Activated T-helper 1 cell treated with Interleukin-2 at 50 U/mL for 16 hours (primary cell): ENCODE results near the gene PCDHA11.
"Not testable (repeated sequence)": the region's sequence is repeated elsewhere in the genome, so short reads cannot be mapped to it uniquely, and the experiment has no call there.

ENCODE experiments used
- DNase-seq: peaks from one replicate; pipeline ENCODE4 v3.0.0-alpha.2; 2020; ENCODE audit warnings: low read depth

Gene PCDHA11, protein sequence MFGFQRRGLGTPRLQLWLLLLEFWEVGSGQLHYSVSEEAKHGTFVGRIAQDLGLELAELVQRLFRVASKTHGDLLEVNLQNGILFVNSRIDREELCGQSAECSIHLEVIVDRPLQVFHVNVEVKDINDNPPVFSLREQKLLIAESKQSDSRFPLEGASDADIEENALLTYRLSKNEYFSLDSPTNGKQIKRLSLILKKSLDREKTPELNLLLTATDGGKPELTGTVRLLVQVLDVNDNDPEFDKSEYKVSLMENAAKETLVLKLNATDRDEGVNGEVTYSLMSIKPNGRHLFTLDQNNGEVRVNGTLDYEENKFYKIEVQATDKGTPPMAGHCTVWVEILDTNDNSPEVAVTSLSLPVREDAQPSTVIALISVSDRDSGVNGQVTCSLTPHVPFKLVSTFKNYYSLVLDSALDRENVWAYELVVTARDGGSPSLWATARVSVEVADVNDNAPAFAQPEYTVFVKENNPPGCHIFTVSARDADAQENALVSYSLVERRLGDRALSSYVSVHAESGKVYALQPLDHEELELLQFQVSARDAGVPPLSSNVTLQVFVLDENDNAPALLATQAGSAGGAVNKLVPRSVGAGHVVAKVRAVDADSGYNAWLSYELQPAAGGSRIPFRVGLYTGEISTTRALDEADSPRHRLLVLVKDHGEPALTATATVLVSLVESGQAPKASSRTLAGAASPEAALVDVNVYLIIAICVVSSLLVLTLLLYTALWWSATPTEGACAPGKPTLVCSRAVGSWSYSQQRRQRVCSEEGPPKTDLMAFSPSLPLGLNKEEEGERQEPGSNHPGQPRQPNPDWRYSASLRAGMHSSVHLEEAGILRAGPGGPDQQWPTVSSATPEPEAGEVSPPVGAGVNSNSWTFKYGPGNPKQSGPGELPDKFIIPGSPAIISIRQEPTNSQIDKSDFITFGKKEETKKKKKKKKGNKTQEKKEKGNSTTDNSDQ

DNA sequence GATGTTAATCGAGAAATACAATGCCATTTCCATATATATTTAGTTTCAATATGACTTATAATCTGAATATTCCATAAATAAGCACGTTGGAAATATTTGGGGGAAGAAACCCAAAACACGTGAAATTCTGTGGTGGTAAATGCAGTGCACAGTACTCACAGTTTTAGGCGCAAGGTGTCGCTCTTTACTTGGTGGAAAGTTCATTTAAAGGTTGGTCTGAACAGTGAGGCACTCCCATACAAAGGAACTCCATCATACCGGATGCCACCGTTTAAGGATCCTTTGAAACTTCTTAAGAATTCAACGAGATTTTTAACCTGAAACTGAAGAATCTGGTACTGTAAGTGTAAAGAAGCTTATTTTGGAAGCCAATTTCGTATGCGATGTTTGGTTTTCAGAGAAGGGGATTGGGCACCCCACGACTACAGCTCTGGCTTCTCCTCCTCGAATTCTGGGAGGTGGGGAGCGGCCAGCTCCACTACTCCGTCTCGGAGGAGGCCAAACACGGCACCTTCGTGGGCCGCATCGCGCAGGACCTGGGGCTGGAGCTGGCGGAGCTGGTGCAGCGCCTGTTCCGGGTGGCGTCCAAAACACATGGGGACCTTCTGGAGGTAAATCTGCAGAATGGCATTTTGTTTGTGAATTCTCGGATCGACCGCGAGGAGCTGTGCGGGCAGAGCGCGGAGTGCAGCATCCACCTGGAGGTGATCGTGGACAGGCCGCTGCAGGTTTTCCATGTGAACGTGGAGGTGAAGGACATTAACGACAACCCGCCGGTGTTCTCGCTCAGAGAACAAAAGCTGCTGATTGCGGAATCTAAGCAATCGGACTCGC, at the start of gene PCDHA11:
PCDHA11 (plus strand) TSS at position 237 of the 834 bp plus-strand sequence; CDS start at position 384, 147 bp downstream.
- DNase-seq: no peak

GRCh38 chr5:140821375-140822280, 47.1 kb upstream of the PCDHA11 start, which contains the start of gene PCDHA5:
Gene PCDHA5 (plus strand): TSS chr5:140821613.
- DNase-seq: no peak

GRCh38 chr5:140822281-140822629, 46.5 kb upstream of the PCDHA11 start:
- DNase-seq: no peak

DNA sequence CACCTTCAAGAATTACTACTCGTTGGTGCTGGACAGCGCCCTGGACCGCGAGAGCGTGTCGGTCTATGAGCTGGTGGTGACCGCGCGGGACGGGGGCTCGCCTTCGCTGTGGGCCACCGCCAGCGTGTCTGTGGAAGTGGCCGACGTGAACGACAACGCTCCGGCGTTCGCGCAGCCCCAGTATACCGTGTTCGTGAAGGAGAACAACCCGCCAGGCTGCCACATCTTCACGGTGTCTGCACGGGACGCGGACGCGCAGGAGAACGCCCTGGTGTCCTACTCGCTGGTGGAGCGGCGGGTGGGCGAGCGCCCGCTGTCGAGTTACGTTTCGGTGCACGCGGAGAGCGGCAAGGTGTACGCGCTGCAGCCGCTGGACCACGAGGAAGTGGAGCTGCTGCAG, 45.8 kb upstream of the PCDHA11 start:
- not testable (repeated sequence) for DNase-seq

DNA sequence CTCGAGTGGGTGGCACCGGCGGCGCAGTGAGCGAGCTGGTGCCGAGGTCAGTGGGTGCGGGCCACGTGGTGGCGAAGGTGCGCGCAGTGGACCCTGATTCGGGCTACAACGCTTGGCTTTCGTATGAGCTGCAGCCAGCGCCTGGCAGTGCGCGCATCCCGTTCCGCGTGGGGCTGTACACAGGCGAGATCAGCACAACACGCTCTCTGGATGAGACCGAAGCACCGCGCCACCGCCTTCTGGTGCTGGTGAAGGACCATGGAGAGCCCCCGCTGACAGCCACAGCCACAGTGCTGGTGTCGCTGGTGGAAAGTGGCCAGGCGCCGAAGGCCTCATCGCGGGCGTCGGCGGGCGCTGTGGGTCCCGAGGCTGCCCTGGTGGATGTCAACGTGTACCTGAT, 45.3 kb upstream of the PCDHA11 start:
- DNase-seq: no peak

DNA sequence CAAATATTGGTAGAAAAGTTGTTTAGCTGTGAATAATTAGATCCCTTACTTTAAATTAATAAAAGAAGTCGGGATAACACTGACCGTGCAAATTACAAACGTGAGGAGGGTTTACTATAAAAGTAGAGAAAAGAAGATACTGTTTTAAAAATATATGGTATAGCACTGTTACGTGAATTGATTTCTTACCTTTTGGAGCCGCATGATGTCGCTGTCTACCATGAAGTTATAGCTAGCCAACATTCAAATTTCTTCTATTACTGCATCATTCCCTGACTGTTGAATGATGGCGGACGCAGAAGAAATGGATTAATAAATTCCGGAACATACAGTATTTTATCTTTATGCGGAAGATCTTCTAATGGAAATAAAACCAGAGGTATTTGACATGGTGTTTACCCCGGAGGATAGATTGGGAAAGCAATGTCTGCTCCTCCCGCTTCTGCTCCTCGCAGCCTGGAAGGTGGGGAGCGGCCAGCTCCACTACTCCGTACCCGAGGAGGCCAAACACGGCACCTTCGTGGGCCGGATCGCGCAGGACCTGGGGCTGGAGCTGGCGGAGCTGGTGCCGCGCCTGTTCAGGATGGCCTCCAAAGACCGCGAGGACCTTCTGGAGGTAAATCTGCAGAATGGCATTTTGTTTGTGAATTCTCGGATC, 40.9 kb upstream of the PCDHA11 start, which contains the start of gene PCDHA6:
PCDHA6 (plus strand) TSS at position 257 of the 658 bp plus-strand sequence; CDS start at position 389, 132 bp downstream.
- DNase-seq: no peak

DNA sequence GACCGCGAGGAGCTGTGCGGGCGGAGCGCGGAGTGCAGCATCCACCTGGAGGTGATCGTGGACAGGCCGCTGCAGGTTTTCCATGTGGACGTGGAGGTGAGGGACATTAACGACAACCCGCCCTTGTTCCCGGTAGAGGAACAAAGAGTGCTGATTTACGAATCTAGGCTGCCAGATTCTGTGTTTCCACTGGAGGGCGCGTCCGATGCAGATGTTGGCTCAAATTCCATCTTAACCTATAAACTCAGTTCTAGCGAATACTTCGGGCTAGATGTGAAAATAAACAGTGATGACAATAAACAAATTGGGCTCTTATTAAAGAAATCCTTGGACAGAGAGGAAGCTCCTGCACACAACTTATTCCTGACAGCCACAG, 40.4 kb upstream of the PCDHA11 start:
- no peak for DNase-seq

GRCh38 chr5:140829511-140830501, 39.0 kb upstream of the PCDHA11 start:
- not testable (repeated sequence) for DNase-seq

DNA sequence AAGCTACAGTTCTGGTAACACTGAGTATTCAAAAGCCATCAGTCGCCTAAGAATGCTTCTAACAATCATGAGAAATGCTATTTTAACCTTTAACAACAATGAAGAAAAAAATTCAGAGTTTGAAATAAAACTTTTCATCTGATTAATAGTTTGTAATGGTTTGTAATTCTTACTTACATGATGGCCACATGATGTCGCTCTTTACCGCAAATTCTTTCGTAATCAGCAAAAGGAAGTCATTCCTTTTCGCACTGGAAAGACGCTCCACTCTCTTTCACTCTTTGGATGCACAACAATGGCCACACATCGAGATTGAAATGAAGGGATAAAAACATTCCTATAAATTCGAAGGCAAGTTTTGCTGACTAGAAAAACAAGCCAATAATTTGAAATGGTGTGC, 34.8 kb upstream of the PCDHA11 start, which contains the start of gene PCDHA7:
PCDHA7 (plus strand) TSS at position 277 of the 400 bp plus-strand sequence; CDS start at position 392, 115 bp downstream.
- no peak for DNase-seq

GRCh38 chr5:140834439-140835008, 34.2 kb upstream of the PCDHA11 start:
- not testable (repeated sequence) for DNase-seq

DNA sequence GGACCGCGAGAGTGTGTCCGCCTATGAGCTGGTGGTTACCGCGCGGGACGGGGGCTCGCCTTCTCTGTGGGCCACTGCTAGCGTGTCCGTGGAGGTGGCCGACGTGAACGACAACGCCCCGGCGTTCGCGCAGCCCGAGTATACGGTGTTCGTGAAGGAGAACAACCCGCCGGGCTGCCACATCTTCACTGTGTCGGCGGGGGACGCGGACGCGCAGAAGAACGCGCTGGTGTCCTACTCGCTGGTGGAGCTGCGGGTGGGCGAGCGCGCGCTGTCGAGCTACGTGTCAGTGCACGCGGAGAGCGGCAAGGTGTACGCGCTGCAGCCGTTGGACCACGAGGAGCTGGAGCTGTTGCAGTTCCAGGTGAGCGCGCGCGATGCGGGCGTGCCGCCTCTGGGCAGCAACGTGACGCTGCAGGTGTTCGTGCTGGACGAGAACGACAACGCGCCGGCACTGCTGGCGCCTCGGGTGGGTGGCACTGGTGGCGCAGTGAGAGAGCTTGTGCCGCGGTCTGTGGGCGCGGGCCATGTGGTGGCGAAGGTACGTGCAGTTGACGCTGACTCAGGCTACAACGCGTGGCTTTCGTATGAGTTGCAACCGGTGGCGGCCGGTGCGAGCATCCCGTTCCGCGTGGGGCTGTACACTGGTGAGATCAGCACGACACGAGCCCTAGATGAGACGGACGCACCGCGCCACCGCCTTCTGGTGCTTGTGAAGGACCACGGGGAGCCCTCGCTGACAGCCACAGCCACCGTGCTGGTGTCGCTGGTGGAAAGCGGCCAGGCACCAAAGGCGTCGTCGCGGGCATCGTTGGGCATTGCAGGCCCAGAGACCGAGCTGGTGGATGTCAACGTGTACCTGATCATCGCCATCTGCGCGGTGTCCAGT, 32.9 kb upstream of the PCDHA11 start:
- no peak for DNase-seq

DNA sequence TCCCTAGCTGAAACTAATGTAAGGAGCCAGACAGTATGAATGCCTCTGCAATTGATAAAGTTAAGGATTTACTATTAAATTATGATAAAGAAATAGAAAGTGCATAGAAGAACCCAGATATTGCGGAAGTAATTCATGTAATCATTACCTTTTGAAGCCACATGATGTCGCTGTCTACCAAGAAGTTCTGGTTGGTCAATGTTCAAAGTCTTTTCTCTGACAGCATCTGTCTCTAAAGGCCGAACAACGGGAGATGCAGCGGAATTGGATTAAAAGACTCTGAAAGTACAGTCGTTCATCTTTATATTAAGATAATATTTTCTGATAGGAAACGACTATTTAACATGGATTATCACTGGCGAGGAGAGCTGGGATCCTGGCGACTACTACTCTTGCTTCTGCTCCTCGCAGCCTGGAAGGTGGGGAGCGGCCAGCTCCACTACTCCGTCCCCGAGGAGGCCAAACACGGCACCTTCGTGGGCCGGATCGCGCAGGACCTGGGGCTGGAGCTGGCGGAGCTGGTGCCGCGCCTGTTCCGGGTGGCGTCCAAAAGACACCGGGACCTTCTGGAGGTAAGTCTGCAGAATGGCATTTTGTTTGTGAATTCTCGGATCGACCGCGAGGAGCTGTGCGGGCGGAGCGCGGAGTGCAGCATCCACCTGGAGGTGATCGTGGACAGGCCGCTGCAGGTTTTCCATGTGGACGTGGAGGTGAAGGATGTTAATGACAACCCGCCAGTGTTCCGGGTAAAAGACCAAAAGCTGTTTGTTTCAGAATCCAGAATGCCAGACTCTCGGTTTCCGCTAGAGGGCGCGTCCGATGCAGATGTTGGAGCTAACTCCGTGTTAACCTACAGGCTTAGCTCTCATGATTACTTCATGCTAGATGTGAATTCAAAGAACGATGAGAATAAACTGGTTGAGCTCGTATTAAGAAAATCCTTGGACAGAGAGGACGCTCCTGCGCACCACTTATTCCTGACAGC, 27.5 kb upstream of the PCDHA11 start, which contains the start of gene PCDHA8:
PCDHA8 (plus strand) TSS at position 210 of the 985 bp plus-strand sequence; CDS start at position 345, 135 bp downstream.
- no peak for DNase-seq

GRCh38 chr5:140842798-140843733, 25.7 kb upstream of the PCDHA11 start:
- no peak for DNase-seq

DNA sequence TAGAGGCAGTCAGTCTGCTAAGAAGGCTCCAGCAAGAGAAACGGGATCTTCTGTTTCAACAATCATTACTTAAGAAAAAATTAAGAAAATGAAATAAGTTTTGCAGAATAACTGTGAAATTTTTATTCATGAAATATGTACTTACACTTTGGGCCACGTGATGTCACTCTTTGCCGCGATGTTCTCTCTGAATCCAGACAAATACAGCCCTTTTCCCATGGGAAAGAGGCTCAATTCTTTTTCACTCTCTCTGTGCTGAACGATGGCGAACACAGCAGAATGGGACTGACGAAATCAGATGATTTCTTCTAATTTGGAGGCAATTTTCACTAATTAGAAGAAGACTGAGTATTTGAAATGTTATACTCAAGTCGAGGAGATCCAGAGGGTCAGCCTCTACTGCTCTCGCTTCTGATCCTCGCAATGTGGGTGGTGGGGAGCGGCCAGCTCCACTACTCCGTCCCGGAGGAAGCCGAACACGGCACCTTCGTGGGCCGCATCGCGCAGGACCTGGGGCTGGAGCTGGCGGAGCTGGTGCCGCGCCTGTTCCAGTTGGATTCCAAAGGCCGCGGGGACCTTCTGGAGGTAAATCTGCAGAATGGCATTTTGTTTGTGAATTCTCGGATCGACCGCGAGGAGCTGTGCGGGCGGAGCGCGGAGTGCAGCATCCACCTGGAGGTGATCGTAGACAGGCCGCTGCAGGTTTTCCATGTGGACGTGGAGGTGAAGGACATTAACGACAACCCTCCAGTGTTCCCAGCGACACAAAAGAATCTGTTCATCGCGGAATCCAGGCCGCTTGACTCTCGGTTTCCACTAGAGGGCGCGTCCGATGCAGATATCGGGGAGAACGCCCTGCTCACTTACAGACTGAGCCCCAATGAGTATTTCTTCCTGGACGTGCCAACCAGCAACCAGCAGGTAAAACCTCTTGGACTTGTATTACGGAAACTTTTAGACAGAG, 20.3 kb upstream of the PCDHA11 start, which contains the start of gene PCDHA9:
PCDHA9 (plus strand) TSS at position 244 of the 964 bp plus-strand sequence; CDS start at position 358, 114 bp downstream.
- not testable (repeated sequence) for DNase-seq
